GM10266 (cell line): Measurements from ENCODE around the gene BIN2.
"Not testable (repeated sequence)": the region's sequence is repeated elsewhere in the genome, so short reads cannot be mapped to it uniquely, and the experiment has no call there.

Source experiments
- DNase-seq: peaks from one replicate; pipeline ENCODE4 v3.0.0; 2012; ENCODE audit errors: extremely low spot score
- CTCF ChIP-seq: IDR thresholded peaks from 2 replicates; pipeline ENCODE4 v1.5.1; 2012; ENCODE audit warnings: mild to moderate bottlenecking, low read depth; ENCODE audit not compliant: control insufficient read depth, insufficient read depth; ENCODE audit errors: missing control alignments

The BIN2 gene

GRCh38 chr12:51343201-51343600 lies 19.2 kb upstream of the BIN2 start:
- no peak for DNase-seq
- no peak for TF ChIP-seq CTCF

GRCh38 chr12:51342416-51342815 lies 18.4 kb upstream of the BIN2 start:
- TF ChIP-seq CTCF, result no peak
- no peak for DNase-seq

- DNase-seq, result peak; percentile 74
- TF ChIP-seq CTCF, result peak; percentile 100
These were observed 17.5 kb upstream of the BIN2 start for GRCh38 chr12:51341251-51342007.

GRCh38 chr12:51339750-51340149 lies 15.8 kb upstream of the BIN2 start:
- no peak for DNase-seq
- TF ChIP-seq CTCF, result no peak

- DNase-seq, result not testable (repeated sequence)
These were observed 13.4 kb upstream of the BIN2 start for GRCh38 chr12:51337336-51337735.

GRCh38 chr12:51335931-51336330 lies 12.0 kb upstream of the BIN2 start:
- TF ChIP-seq CTCF, result no peak
- no peak for DNase-seq

GRCh38 chr12:51334764-51335163 lies 10.8 kb upstream of the BIN2 start:
- TF ChIP-seq CTCF, result no peak
- DNase-seq, result no peak

GRCh38 chr12:51333536-51333935 lies 9.6 kb upstream of the BIN2 start:
- no peak for TF ChIP-seq CTCF
- DNase-seq, result no peak
